DOHH2 (cell line): ENCODE results near the gene ALX3.
A peak's percentile ranks its signal among the peaks of the same experiment; 100 is the strongest.

ENCODE experiments used
- H3F3A ChIP-seq: fragments of 200-600 bp; sonication (generic), shearing (Covaris generic); 2 replicates; pipeline ENCODE4 v1.6.0; 2016; ENCODE audit warnings: antibody characterized with exemption, mild to moderate bottlenecking; ENCODE audit not compliant: control insufficient read depth, insufficient read depth
- H3K27ac ChIP-seq: fragments of 200-600 bp; sonication (generic); 2 replicates; pipeline ENCODE4 v1.5.1; 2014; ENCODE audit warnings: low read depth, mild to moderate bottlenecking, low read length, moderate library complexity
- H3K27me3 ChIP-seq: fragments of 200-600 bp; sonication (generic); 2 replicates; pipeline ENCODE4 v1.6.1; 2014; ENCODE audit warnings: mild to moderate bottlenecking, low read length, mixed read lengths; ENCODE audit not compliant: control insufficient read depth
- H3K36me3 ChIP-seq: fragments of 200-600 bp; sonication (generic); 2 replicates; pipeline ENCODE4 v1.6.1; 2014; ENCODE audit warnings: mild to moderate bottlenecking, low read length, moderate library complexity, mixed read lengths; ENCODE audit not compliant: control insufficient read depth
- H3K4me1 ChIP-seq: fragments of 200-600 bp; sonication (generic); 2 replicates; pipeline ENCODE4 v1.6.1; 2014; ENCODE audit warnings: mild to moderate bottlenecking, low read length, mixed read lengths; ENCODE audit not compliant: control insufficient read depth
- H3K4me2 ChIP-seq: fragments of 200-600 bp; sonication (generic); 2 replicates; pipeline ENCODE4 v1.6.0; 2014; ENCODE audit warnings: mild to moderate bottlenecking, low read length, moderate library complexity
- H3K4me3 ChIP-seq: fragments of 200-600 bp; sonication (generic); 2 replicates; pipeline ENCODE4 v1.5.1; 2014; ENCODE audit warnings: mild to moderate bottlenecking, low read length, mixed read lengths
- H3K79me2 ChIP-seq: fragments of 200-600 bp; sonication (generic); 2 replicates; pipeline ENCODE4 v1.6.1; 2014; ENCODE audit warnings: mild to moderate bottlenecking, low read length, mixed read lengths; ENCODE audit not compliant: control insufficient read depth
- H3K9me2 ChIP-seq: fragments of 200-600 bp; sonication (generic); replicated peaks from 2 replicates; pipeline ENCODE4 v1.6.1; 2014; ENCODE audit warnings: mild to moderate bottlenecking, low read length, mixed read lengths; ENCODE audit not compliant: control insufficient read depth
- H3K9me3 ChIP-seq: fragments of 200-600 bp; sonication (generic); 2 replicates; pipeline ENCODE4 v1.6.1; 2014; ENCODE audit warnings: antibody characterized with exemption, low read length, mixed read lengths; ENCODE audit not compliant: control insufficient read depth, insufficient read depth
- H4K20me1 ChIP-seq: fragments of 200-600 bp; sonication (generic); 2 replicates; pipeline ENCODE4 v1.6.0; 2014; ENCODE audit warnings: low read depth, mild to moderate bottlenecking, antibody characterized with exemption, low read length, moderate library complexity; ENCODE audit not compliant: control insufficient read depth, insufficient read depth
- CTCF ChIP-seq: fragments of 200-600 bp; sonication (generic); IDR thresholded peaks from one replicate; pipeline ENCODE4 v1.5.1; 2014; ENCODE audit warnings: antibody characterized with exemption, mild to moderate bottlenecking, low read depth, low read length; ENCODE audit not compliant: poor library complexity, severe bottlenecking
- EZH2phosphoT487 ChIP-seq: fragments of 200-600 bp; sonication (generic); IDR thresholded peaks from 2 replicates; pipeline ENCODE4 v1.6.1; 2017; ENCODE audit warnings: borderline replicate concordance, mild to moderate bottlenecking, antibody characterized with exemption, low read length, moderate library complexity, mixed read lengths

Gene ALX3

GRCh38 chr1:110062612-110063011 is 7.9 kb downstream of the ALX3 start:
- Histone ChIP-seq H3K36me3 (no peaks in the 10 kb centered on the region), H3K27ac (no peak overlapping the region), H4K20me1 (no peaks in the 10 kb centered on the region), H3K79me2 (no peaks in the 10 kb centered on the region), H3K27me3 (no peaks in the 10 kb centered on the region), H3K4me1 (no peaks in the 10 kb centered on the region), H3K4me2 (no peak overlapping the region), H3K9me2 (no peaks in the 10 kb centered on the region), H3F3A (no peaks in the 10 kb centered on the region), H3K9me3 (no peaks in the 10 kb centered on the region), H3K4me3 (no peak overlapping the region)
- TF ChIP-seq EZH2phosphoT487 (no peak), CTCF (no peak)

DNA sequence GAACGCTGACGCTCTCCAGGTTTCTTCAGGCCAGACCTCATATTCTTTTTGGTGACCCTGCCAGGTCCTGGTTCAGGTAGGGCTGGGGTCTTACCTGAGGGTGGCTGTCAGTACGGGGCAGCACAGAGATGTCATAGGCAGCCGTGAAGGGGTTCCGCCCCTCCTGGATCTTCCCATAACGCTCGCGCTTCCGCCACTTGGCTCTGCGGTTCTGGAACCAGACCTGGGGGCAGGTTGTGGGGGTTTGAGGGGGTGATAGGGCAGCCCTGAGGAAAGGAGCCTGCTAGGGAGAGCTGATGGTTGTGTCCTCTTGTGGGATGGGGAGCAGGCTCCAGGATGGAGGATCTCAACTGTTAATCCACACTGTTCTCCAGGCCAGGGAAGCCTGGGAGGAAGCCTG is 9.1 kb downstream of the ALX3 start:
- no peaks in the 10 kb centered on the region for H3K27me3 ChIP-seq
- H3K36me3 ChIP-seq, result peaks cover 10% of the 10 kb centered on the region
- H3K27ac ChIP-seq, result no peak overlapping the region
- no peaks in the 10 kb centered on the region for H3K4me1 ChIP-seq
- H3K4me3 ChIP-seq, result no peak overlapping the region
- H4K20me1 ChIP-seq, result no peaks in the 10 kb centered on the region
- no peak overlapping the region for H3K4me2 ChIP-seq
- no peaks in the 10 kb centered on the region for H3K79me2 ChIP-seq
- no peaks in the 10 kb centered on the region for H3F3A ChIP-seq
- TF ChIP-seq CTCF (no peak), EZH2phosphoT487 (no peak)
- H3K9me3 ChIP-seq, result no peaks in the 10 kb centered on the region
- H3K9me2 ChIP-seq, result no peaks in the 10 kb centered on the region

GRCh38 chr1:110060662-110061060 is 9.8 kb downstream of the ALX3 start:
- Histone ChIP-seq H4K20me1 (no peaks in the 10 kb centered on the region), H3K27ac (no peak overlapping the region), H3K9me2 (no peaks in the 10 kb centered on the region), H3K4me1 (no peaks in the 10 kb centered on the region), H3K36me3 (peaks cover 17% of the 10 kb centered on the region), H3K4me2 (no peak overlapping the region), H3K4me3 (no peak overlapping the region), H3F3A (no peaks in the 10 kb centered on the region), H3K79me2 (no peaks in the 10 kb centered on the region), H3K9me3 (no peaks in the 10 kb centered on the region), H3K27me3 (no peaks in the 10 kb centered on the region)
- TF ChIP-seq EZH2phosphoT487, result no peak

DNA sequence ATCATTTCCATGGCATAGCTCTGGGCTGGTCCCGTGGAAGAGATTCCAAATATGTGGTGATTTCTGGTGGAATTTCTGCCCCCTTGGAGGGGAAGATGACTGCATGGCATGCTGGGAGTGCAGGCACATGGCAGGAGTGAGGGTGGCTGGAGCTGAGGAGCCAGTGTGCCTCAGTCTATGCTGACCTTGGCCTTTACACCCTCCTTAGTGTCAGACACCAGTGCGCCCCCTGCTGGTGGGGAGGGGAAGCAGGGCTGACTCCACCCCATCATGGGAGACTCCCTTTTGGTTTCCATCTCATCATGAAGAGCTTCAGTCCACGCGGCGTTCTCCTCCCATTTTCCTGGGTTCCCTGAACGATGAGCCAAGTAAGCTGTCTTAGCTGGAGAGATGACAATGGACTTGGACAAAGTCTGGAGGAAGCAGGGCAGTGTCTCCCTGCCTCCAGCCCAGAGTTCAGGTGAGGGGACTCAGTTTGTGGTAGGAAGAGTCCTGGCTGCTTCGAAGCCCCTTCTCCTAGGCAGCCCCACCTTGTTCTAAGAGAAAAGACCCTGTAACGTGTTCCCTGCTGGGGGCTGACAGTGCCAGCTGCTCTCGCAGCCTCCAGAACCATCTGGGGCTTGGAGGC is 10.3 kb downstream of the ALX3 start:
- H3K4me3 ChIP-seq, result no peak overlapping the region
- no peaks in the 10 kb centered on the region for H3K79me2 ChIP-seq
- no peaks in the 10 kb centered on the region for H3K9me3 ChIP-seq
- no peaks in the 10 kb centered on the region for H3F3A ChIP-seq
- H3K27ac ChIP-seq, result no peak overlapping the region
- TF ChIP-seq EZH2phosphoT487 (no peak), CTCF (peak; percentile 98)
- no peaks in the 10 kb centered on the region for H3K27me3 ChIP-seq
- H3K9me2 ChIP-seq, result no peaks in the 10 kb centered on the region
- peaks cover 22% of the 10 kb centered on the region for H3K36me3 ChIP-seq
- no peaks in the 10 kb centered on the region for H4K20me1 ChIP-seq
- no peaks in the 10 kb centered on the region for H3K4me1 ChIP-seq
- no peak overlapping the region for H3K4me2 ChIP-seq
